ENCODE data around the gene XPO4.

GRCh38 chr13:20825477-20825875 lies 77.1 kb downstream of the XPO4 start:
- TF ChIP-seq EP300 (IDR thresholded peaks at IDR 0.05; ENCODE audit: low read depth) (no peak), POLR2A (IDR thresholded peaks at IDR 0.05) (no peak), CTCF (IDR thresholded peaks at IDR 0.05) (no peak), POLR2AphosphoS5 (IDR thresholded peaks at IDR 0.05) (no peak)
